Calu3 (cell line): Measurements from ENCODE around the gene RCAN1. TPM values are rescaled to one million over a fixed set of nuclear protein-coding genes. Genes with fewer than 3 reads are reported as not detected.
"Not testable (repeated sequence)": the region's sequence is repeated elsewhere in the genome, so short reads cannot be mapped to it uniquely, and the experiment has no call there.

ENCODE experiments used
- BruUV-seq: library from RNA; stranded (reverse); fragments of 400-500 nt; replicated peaks from 2 replicates; lab custom pipeline; 2021; lab: Mats Ljungman, UMichigan
- CTCF ChIA-PET: fragments of 300-600 bp; sonication (Branson Sonifier 250); formaldehyde crosslinking; loops from one replicate; lab custom pipeline; 2022; ENCODE audit warnings: antibody characterized with exemption; lab: Charles Lee
- DNase-seq: peaks from one replicate; pipeline ENCODE4 v3.0.0; 2022
- H3K27ac Mint-ChIP-seq: one replicate; pipeline ENCODE4 v1.8.0; 2022; ENCODE audit warnings: mixed read lengths; ENCODE audit not compliant: unreplicated experiment
- H3K27me3 Mint-ChIP-seq: one replicate; pipeline ENCODE4 v1.8.0; 2022; ENCODE audit warnings: mixed read lengths; ENCODE audit not compliant: unreplicated experiment
- H3K36me3 Mint-ChIP-seq: one replicate; pipeline ENCODE4 v1.8.0; 2022; ENCODE audit warnings: mild to moderate bottlenecking, moderate library complexity, mixed read lengths; ENCODE audit not compliant: insufficient read depth, unreplicated experiment
- H3K4me1 Mint-ChIP-seq: one replicate; pipeline ENCODE4 v1.8.0; 2022; ENCODE audit warnings: mild to moderate bottlenecking, low read depth, mixed read lengths; ENCODE audit not compliant: unreplicated experiment
- H3K4me3 Mint-ChIP-seq: one replicate; pipeline ENCODE4 v1.8.0; 2022; ENCODE audit warnings: mild to moderate bottlenecking, low read depth, moderate library complexity, mixed read lengths; ENCODE audit not compliant: unreplicated experiment
- H3K9me3 Mint-ChIP-seq: one replicate; pipeline ENCODE4 v1.8.0; 2022; ENCODE audit warnings: low read depth, mixed read lengths; ENCODE audit not compliant: unreplicated experiment
- CTCF ChIP-seq: fragments of 200-600 bp; IDR thresholded peaks from one replicate; pipeline ENCODE4 v1.8.0; 2022; ENCODE audit warnings: antibody characterized with exemption; ENCODE audit not compliant: unreplicated experiment
- intact Hi-C: fragments of 100-400 bp; cut with micrococcal nuclease; formaldehyde crosslinking; loops from one replicate; pipeline ENCODE4 v1.10.0; 2022; ENCODE audit not compliant: unreplicated experiment
- total RNA-seq: library from RNA; stranded (reverse); gene quantifications from 2 replicates; pipeline ENCODE4 v1.2.3, GENCODE V29; 2022

Gene RCAN1
- total RNA-seq, 1 experiment from 2014 or later: 25.4 TPM

DNA sequence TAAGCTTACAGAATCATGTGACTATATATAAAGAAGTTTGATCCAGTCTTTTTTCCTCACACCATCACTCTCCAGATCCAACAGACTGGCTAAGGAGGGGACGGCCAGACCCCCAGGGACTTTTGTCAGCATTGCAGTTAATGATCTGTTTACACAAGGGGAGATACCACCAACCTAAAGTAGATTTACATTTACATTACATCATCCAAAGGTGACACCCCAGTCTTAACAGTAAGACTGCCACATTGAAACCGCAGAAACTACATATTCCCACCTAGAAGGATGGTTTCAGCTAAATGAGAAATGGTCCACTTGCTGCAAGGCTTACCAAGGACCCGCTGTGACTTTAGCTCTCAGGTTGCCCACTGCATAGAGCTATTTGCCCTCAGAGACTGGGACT is 3.4 kb downstream of the RCAN1 start:
- Mint-ChIP-seq H3K4me1 (no peaks in the 10 kb centered on the region), H3K4me3 (no peak overlapping the region), H3K27me3 (peaks cover 16% of the 10 kb centered on the region), H3K9me3 (no peaks in the 10 kb centered on the region), H3K27ac (no peak overlapping the region), H3K36me3 (peaks cover 15% of the 10 kb centered on the region)
- TF ChIP-seq CTCF: no peak
- no TSS peak for BruUV-seq
- CTCF ChIA-PET: interaction anchor here (1.5 kb wide), 1 partner anchor 9 kb away, joined by 3 read pairs; no protein-coding TSS in a partner anchor
- DNase-seq: no peak
- intact Hi-C loops: no loop called here

GRCh38 chr21:34609933-34610549 is 4.9 kb downstream of the RCAN1 start:
- Mint-ChIP-seq H3K9me3 (no peaks in the 10 kb centered on the region), H3K4me3 (no peak overlapping the region)
- CTCF ChIA-PET: no interaction called here

DNA sequence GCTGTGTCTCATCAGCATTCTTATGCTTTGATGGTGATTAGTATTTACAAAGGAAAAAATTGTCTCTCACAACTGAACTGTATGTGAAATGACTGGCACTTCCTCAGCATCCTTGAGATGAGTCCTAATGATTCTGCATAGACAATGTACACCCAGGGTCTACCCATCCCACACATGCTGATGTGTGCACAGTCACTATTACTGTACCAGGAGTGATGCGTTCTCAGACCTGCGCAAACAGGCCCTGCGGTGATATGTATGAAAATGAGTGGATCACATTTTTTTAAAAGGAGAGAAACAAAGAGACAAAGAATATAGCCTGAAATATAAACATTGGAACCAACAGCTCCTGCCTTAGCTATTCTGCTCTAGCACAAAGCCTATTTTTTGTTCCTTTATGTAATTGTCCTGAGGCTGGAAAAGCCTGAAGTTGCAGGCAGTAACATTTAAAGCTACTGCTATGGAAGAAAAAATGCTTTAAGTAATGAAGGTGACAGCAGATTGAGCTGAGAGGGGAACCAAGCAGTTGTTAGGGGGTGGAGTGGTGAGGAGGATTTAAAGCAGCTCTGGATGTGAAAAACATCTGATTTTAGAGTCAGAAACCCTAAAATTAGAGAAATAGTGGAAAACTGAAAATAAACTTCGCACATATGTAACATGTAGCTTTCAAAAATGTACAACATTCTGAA is 5.5 kb downstream of the RCAN1 start:
- no peak for DNase-seq
- CTCF ChIA-PET: no interaction called here
- no peaks in the 10 kb centered on the region for H3K9me3 Mint-ChIP-seq
- BruUV-seq: no TSS peak
- H3K4me1 Mint-ChIP-seq: no peaks in the 10 kb centered on the region
- no peak overlapping the region for H3K27ac Mint-ChIP-seq
- peaks cover 5% of the 10 kb centered on the region for H3K36me3 Mint-ChIP-seq
- H3K27me3 Mint-ChIP-seq: peaks cover 14% of the 10 kb centered on the region
- intact Hi-C loops: no loop called here
- no peak for TF ChIP-seq CTCF
- no peak overlapping the region for H3K4me3 Mint-ChIP-seq

More at GRCh38 chr21:34609933-34610549, 4.9 kb downstream of the RCAN1 start:
- intact Hi-C loops: no loop called here
- no peak overlapping the region for H3K27ac Mint-ChIP-seq
- peaks cover 14% of the 10 kb centered on the region for H3K27me3 Mint-ChIP-seq
- H3K36me3 Mint-ChIP-seq: peaks cover 11% of the 10 kb centered on the region
- H3K4me1 Mint-ChIP-seq: no peaks in the 10 kb centered on the region
- DNase-seq: no peak
- no TSS peak for BruUV-seq
- TF ChIP-seq CTCF: no peak

DNA sequence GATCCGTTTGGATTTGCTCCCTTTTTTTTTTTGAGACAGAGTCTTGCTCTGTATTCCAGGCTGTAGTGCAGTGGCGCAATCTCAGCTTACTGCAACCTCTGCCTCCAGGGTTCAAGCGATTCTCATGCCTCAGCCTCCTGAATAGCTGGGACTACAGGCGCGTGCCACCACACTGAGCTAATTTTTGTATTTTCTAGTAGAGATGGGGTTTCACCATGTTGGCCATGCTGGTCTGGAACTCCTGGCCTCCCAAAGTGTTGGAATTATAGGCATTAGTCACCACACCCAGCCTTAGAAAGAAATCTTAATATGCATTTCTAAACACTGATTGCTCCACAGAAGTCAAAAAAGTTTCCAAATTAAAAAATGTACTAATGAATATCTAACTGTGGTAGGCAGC is 7.5 kb downstream of the RCAN1 start:
- H3K36me3 Mint-ChIP-seq: not testable (repeated sequence)

DNA sequence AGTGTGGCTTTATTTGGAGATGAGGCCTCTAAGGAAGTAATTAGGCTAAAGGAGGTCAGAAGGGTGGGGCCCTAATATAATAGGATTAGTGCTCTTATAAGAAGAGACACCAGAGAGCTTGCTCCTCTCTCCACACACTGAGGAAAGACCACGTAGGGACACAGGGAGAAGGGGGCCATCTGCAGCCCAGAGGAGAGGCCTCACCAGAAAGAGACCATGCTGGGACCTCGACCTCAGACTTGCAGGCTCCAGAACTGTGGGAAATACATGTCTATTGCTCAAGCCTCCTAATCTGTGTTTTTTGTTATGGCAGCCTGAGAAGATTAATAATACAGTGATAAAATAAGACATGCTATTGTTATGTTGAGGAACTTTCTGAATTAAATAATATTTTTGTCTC is 8.3 kb downstream of the RCAN1 start:
- TF ChIP-seq CTCF: no peak
- H3K9me3 Mint-ChIP-seq: no peaks in the 10 kb centered on the region
- no peak overlapping the region for H3K27ac Mint-ChIP-seq
- no peaks in the 10 kb centered on the region for H3K4me1 Mint-ChIP-seq
- BruUV-seq: no TSS peak
- intact Hi-C loops: no loop called here
- DNase-seq: no peak
- H3K4me3 Mint-ChIP-seq: no peak overlapping the region
- CTCF ChIA-PET: no interaction called here
- no peaks in the 10 kb centered on the region for H3K27me3 Mint-ChIP-seq
- no peaks in the 10 kb centered on the region for H3K36me3 Mint-ChIP-seq

More for the DNA sequence above, 7.5 kb downstream of the RCAN1 start:
- BruUV-seq, H3K27ac Mint-ChIP-seq, H3K9me3 Mint-ChIP-seq, CTCF ChIA-PET, H3K27me3 Mint-ChIP-seq, H3K4me3 Mint-ChIP-seq, DNase-seq, intact Hi-C loops, H3K4me1 Mint-ChIP-seq: not testable (repeated sequence)
